ENCODE results near the gene GSTP1.
"Not testable (repeated sequence)": the region's sequence is repeated elsewhere in the genome, so short reads cannot be mapped to it uniquely, and the experiment has no call there.

Gene GSTP1

DNA sequence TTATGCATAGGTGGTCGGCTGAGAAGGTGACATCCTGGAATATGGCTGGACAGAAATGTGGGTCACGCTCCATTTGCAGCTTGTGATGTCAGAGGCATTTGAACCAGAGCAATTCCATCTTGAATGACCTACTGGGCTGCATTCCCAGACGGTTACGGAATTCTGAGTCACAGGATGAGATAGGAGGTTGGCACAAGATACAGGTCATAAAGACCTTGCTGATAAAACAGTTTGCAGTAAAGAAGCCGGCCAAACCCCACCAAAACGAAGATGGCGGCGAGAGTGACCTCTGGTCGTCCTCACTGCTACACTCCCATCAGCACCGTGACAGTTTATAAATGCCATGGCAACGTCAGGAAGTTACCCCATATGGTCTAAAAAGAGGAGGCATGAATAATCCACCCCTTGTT, 19.9 kb upstream of the GSTP1 start:
- DNase-seq (ENCODE audit: low spot score) = peak; percentile 66

- DNase-seq (ENCODE audit: low spot score) = no peak
These were observed 19.4 kb upstream of the GSTP1 start for GRCh38 chr11:67564230-67564629.

DNA sequence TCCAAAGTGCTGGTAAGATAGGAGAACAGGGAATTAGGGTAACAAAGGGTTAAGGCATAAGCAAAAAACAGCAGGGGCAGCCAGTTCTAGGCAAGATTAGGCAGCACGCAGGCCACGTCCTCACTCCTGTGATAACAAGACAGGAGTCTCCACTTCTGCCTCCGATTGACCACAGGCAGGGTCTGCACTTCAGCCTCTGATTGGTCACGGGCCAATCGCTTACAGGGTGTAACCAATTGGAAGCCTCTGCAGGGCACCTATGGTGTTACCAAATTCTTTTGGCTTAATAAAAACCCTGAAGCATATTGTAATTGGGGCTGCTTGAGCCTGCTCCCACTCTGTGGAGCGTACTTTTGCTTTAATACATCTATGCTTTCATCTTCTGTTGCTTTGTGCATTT, 12.2 kb upstream of the GSTP1 start:
- no peak for DNase-seq (ENCODE audit: low spot score)

DNA sequence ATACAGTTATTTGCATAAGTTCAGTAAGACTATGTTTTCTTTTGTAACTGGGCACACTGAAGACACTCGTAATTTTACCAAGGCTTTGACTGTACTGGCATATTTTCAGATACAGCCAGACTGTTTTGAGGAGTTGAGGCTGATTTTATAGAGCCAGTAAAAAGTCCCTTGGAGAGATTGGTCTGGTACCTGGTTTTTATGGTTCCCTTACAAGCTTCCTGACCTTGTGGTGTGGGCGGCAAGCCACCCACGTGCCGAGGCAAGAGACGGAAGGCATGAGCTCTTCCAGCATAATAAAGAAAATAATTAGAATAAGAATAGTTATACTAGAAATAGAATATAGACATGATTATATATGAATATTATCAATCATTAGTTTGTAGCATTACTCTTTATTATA, 11.3 kb upstream of the GSTP1 start:
- DNase-seq (ENCODE audit: low spot score) = no peak

DNA sequence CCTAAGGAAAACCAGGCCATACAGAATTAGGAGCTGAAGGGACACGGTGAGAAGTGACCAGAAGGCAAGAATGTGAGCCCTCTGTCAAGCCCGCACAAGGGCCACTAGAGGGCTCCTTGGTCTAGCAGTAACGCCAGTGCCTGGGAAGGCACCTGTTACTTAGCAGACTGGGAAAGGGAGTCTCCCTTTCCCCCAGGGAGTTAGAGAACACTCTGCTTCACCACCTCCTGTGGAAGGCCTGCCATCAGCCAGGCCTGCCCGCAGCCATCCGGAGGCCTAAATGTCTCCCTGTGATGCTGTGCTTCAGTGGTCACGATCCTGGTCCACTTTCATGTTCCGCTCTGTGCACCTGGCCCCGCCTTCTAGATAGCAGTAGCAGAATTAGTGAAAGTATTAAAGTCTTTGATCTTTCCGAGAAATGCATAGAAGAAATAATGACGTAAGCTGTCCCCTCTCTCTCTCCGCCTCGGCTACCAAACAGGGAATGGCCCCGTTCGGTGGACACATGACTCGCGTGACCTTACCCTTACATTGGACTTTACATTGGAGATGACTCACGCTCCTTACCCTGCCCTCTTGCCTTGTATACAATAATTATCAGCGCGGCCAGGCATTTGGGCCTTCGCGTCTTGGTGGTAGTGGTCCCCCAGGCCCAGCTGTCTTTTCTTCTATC, 10.7 kb upstream of the GSTP1 start:
- DNase-seq (ENCODE audit: low spot score) = peak; percentile 31

DNA sequence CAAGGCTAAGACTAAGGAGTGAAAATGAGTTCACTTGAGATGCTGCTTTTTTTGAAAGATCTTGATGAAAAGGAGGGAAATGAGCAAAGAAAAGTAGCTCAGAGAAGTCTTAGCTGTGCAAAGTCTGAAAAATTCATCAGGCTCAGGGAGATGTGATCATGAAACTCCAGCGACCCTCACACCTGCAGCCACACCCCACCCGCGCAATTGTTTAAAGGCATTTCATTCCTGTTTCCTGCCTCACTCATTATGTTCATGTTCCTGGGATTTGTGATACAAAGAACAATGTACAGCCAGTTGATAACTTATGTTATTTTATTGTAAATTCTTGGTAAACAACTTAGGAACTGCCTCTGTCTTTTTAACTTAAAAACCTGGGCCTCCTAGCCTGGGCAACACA, 8.7 kb upstream of the GSTP1 start:
- no peak for DNase-seq (ENCODE audit: low spot score)

DNA sequence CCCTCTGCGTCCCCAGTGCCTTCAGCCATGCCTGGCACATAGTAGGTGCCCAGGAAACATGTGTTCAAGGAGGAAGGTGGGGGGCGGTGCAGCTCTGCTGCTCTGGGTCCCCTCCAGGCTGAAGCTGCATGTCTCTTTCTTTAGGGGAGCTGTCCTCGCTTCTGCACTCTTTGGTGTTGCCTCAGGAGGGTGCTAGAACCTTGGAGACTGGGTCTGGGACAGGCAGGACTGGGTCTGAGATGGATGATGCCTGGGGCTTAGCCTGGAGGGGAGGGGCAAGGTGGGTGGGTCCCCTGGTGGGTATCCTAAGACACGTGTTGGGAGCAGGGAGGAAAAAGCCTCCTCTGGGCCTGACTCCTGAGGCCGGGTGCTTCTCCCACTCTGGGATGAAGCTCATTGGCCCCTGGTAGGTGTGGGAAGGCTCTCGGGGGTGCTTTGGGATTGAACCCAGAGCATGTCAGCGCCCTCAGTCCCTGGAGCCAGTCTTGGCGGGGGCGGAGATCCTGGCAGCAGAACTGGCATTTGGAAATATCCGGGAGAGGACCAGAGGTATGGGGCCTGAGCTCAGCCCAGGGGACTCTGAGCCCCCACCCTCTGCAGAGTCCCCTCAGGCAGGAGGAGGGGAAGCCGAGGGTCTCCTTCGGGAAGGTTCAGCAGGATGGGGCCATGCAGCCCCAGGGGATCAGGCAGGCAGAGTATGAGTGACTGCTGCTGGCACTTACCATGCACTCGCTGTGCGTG, 6.7 kb upstream of the GSTP1 start:
- DNase-seq (ENCODE audit: low spot score) = no peak

GRCh38 chr11:67577951-67578350, 5.7 kb upstream of the GSTP1 start:
- DNase-seq (ENCODE audit: low spot score) = no peak

DNA sequence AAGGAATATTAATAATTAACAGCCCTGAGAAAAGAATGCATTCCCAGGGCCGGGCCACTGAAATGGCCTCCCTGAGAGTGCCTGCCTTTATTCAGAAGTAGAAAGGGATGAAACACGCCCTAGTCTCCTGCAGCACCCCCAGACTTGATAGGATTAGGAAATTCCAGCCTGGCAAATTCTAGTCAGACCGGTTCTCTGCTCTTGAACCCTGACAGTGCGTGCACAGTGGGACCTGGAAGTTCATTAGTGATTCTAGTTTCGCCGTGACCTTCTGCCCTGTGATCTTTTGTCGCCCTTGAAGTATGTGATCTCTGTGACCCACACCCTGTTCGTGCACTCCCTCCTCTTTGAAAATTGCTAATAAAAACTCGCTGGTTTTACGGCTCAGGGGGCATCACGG, 2.1 kb upstream of the GSTP1 start:
- no peak for DNase-seq (ENCODE audit: low spot score)

DNA sequence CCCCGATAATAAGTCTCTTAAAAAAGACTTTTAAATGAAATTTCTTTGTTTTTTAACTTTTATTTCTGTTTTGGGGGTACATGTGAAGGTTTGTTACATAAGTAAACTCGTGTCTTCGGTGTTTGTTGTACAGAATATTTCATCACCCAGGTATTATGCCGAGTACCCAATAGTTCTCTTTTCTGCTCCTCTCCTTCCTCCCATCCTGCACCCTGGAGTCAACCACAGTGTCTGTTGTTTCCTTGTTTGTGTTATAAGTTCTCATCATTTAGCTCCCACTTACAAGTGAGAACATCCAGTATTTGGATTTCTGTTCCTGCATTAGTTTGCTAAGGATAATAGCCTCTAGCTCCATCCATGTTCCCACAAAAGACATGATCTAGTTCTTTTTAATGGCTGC, 1.6 kb upstream of the GSTP1 start:
- DNase-seq (ENCODE audit: low spot score) = no peak

- DNase-seq (ENCODE audit: low spot score) = peak; percentile 79
These were observed 731 bp downstream of the GSTP1 start for GRCh38 chr11:67584205-67584880.

DNA sequence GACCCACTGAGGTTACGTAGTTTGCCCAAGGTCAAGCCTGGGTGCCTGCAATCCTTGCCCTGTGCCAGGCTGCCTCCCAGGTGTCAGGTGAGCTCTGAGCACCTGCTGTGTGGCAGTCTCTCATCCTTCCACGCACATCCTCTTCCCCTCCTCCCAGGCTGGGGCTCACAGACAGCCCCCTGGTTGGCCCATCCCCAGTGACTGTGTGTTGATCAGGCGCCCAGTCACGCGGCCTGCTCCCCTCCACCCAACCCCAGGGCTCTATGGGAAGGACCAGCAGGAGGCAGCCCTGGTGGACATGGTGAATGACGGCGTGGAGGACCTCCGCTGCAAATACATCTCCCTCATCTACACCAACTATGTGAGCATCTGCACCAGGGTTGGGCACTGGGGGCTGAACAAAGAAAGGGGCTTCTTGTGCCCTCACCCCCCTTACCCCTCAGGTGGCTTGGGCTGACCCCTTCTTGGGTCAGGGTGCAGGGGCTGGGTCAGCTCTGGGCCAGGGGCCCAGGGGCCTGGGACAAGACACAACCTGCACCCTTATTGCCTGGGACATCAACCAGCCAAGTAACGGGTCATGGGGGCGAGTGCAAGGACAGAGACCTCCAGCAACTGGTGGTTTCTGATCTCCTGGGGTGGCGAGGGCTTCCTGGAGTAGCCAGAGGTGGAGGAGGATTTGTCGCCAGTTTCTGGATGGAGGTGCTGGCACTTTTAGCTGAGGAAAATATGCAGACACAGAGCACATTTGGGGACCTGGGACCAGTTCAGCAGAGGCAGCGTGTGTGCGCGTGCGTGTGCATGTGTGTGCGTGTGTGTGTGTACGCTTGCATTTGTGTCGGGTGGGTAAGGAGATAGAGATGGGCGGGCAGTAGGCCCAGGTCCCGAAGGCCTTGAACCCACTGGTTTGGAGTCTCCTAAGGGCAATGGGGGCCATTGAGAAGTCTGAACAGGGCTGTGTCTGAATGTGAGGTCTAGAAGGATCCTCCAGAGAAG, 1.6 kb downstream of the GSTP1 start:
- no peak for DNase-seq (ENCODE audit: low spot score)

- no peak for DNase-seq (ENCODE audit: low spot score)
These were observed 2.3 kb downstream of the GSTP1 start for GRCh38 chr11:67585911-67586310.

DNA sequence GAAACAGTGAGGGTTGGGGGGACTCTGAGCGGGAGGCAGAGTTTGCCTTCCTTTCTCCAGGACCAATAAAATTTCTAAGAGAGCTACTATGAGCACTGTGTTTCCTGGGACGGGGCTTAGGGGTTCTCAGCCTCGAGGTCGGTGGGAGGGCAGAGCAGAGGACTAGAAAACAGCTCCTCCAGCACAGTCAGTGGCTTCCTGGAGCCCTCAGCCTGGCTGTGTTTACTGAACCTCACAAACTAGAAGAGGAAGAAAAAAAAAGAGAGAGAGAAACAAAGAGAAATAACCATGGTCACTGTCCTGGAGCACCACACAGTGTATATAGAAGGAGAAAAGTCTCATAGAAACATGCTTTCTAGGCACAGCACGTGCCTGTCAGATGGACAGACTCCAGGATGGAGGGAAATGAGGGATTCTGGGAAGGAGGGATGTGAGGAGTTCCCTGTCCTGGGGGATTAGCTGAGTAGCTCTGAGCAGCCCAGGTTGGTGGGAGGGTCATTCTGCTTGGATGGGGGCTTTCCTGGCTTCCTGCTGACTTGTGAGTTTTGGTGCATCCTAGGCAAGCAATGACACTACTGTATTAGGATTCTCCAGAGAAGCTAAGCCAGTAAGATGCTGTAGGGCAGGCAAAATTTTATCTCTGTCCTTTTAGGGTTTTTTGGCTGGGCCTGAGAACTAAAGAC, 3.1 kb downstream of the GSTP1 start:
- DNase-seq (ENCODE audit: low spot score) = no peak

DNA sequence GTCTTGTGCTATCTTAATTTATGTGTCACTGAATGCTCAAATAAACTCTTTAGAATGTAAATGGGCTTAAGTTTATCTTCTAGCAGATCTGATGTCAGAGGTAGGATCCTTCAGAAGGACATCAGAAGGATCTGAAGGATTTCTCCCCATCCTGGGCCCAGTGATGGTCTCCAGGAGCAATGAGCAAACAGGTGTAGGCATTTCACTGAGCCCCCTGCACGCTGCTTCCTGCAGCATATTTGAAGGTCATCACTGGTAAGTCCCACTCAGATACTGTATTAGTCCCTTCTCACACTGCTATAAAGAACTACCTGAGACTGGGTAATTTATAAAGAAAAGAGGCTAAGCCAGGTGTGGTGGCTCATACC, 4.5 kb downstream of the GSTP1 start:
- no peak for DNase-seq (ENCODE audit: low spot score)

GRCh38 chr11:67588899-67589415, 5.3 kb downstream of the GSTP1 start:
- not testable (repeated sequence) for DNase-seq (ENCODE audit: low spot score)

- no peak for DNase-seq (ENCODE audit: low spot score)
These were observed 9.4 kb downstream of the GSTP1 start for GRCh38 chr11:67592880-67593564.

GRCh38 chr11:67593565-67593905, 9.9 kb downstream of the GSTP1 start:
- no peak for DNase-seq (ENCODE audit: low spot score)

- no peak for DNase-seq (ENCODE audit: low spot score)
These were observed 10.9 kb downstream of the GSTP1 start for GRCh38 chr11:67594480-67594879.

GRCh38 chr11:67596753-67597300, 13.2 kb downstream of the GSTP1 start:
- DNase-seq (ENCODE audit: low spot score) = no peak

All from AG20443 (cell line).